Upper lobe of right lung (tissue), 1 donor: ENCODE results near the gene USP32. TPM values are rescaled to one million over a fixed set of nuclear protein-coding genes. Genes with fewer than 3 reads are reported as not detected.

Experiments
- ATAC-seq: fragments of 200-7000 bp; cut with Tn5 transposase; one replicate; pipeline ENCODE4 v1.9.1; 2020; ENCODE audit warnings: mild to moderate bottlenecking, moderate library complexity
- DNase-seq: peaks from one replicate; pipeline ENCODE4 v3.0.0-alpha.2; 2020
- H3K27ac ChIP-seq: fragments of 200-600 bp; one replicate; pipeline ENCODE4 v1.8.0; 2022
- H3K27me3 ChIP-seq: fragments of 200-600 bp; one replicate; pipeline ENCODE4 v1.8.0; 2022; ENCODE audit warnings: mild to moderate bottlenecking
- H3K36me3 ChIP-seq: fragments of 200-600 bp; one replicate; pipeline ENCODE4 v1.8.0; 2022
- H3K4me1 ChIP-seq: fragments of 200-600 bp; one replicate; pipeline ENCODE4 v1.8.0; 2022
- H3K4me3 ChIP-seq: fragments of 200-600 bp; one replicate; pipeline ENCODE4 v1.8.0; 2022; ENCODE audit warnings: mild to moderate bottlenecking
- H3K9me3 ChIP-seq: fragments of 200-600 bp; one replicate; pipeline ENCODE4 v1.8.0; 2022
- intact Hi-C: fragments of 100-400 bp; cut with DNase I; formaldehyde crosslinking; loops from one replicate; pipeline ENCODE4 v1.11.0; 2022
- total RNA-seq: library from RNA; stranded (reverse); fragmentation: NEBNext Ultra II Directional; extraction: Animal tissue kit (Norgen Biotek cat#: 25700); gene quantifications from one replicate; pipeline ENCODE4 v1.2.1, GENCODE V29; 2021
- TF ChIP-seq, protein P1 (sequence below): fragments of 200-600 bp; IDR thresholded peaks from one replicate; pipeline ENCODE4 v1.8.0; 2022; ENCODE audit warnings: antibody characterized with exemption
- donor health status: DM: no; HTN: yes; CAD: no; lungs with severe emphysema.

The USP32 gene
- total RNA-seq, 1 donor from 2014 or later, result 72.4 TPM

GRCh38 chr17:60155427-60155814 is 236.5 kb downstream of the USP32 start:
- ATAC-seq, result no peak
- Histone ChIP-seq H3K4me1 (peaks cover 15% of the 10 kb centered on the region), H3K36me3 (no peaks in the 10 kb centered on the region), H3K27ac (no peak overlapping the region), H3K27me3 (peaks cover 12% of the 10 kb centered on the region), H3K4me3 (no peak overlapping the region), H3K9me3 (no peaks in the 10 kb centered on the region)
- TF ChIP-seq, protein P1, sequence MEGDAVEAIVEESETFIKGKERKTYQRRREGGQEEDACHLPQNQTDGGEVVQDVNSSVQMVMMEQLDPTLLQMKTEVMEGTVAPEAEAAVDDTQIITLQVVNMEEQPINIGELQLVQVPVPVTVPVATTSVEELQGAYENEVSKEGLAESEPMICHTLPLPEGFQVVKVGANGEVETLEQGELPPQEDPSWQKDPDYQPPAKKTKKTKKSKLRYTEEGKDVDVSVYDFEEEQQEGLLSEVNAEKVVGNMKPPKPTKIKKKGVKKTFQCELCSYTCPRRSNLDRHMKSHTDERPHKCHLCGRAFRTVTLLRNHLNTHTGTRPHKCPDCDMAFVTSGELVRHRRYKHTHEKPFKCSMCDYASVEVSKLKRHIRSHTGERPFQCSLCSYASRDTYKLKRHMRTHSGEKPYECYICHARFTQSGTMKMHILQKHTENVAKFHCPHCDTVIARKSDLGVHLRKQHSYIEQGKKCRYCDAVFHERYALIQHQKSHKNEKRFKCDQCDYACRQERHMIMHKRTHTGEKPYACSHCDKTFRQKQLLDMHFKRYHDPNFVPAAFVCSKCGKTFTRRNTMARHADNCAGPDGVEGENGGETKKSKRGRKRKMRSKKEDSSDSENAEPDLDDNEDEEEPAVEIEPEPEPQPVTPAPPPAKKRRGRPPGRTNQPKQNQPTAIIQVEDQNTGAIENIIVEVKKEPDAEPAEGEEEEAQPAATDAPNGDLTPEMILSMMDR, result no peak
- intact Hi-C loops, result no loop called here
- no peak for DNase-seq

DNA sequence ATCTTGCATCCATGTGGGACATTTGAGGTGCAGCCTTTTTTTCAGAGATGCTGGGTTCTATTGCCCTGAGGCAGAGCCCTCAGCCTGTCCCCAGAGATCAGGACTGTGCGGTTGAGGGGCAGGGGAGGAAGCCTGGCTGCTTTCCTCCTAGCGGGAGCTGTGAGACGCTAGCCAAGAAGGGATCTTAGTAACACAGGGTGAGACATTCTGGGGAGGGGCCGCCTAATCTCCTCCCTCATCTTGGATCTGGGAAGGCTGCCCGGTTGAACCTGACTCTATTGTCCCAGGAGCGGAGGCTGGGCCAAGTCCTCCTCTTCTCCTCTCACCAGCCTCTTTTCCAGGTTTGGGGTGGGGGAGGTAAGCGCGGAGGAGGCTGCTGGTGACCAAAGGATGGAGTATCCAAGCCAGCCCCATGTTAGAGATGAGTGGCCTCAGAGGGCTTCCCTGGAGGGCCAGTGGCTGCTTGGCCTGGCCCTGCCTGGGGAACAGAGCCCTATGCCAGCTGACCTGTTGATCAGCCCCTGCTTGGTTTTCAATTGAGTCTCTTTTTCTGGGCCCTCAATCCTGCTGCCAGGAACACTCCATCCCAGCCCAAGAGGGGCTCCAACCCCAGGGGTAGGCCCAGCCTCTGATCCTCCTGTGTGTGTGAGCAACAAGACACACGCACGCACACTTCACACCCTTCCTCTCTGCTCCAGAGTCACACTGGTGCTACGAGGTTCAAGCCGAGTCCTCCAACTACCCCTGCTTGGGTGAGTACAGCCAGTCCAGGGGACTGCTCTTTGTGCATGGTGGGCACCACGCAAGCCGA is 237.1 kb downstream of the USP32 start:
- intact Hi-C loops, result no loop called here
- H3K27me3 ChIP-seq, result peaks cover 18% of the 10 kb centered on the region
- DNase-seq (peak; percentile 54), ATAC-seq (peak; percentile 2)
- H3K36me3 ChIP-seq, result no peaks in the 10 kb centered on the region
- H3K4me1 ChIP-seq, result peaks cover 15% of the 10 kb centered on the region
- H3K9me3 ChIP-seq, result no peaks in the 10 kb centered on the region
- peak overlapping the region; percentile 24 for H3K27ac ChIP-seq
- no peak overlapping the region for H3K4me3 ChIP-seq
- TF ChIP-seq, protein P1, result no peak

GRCh38 chr17:60153606-60154390 is 238.1 kb downstream of the USP32 start:
- Histone ChIP-seq H3K27ac (peak overlapping the region; percentile 24), H3K4me3 (no peak overlapping the region), H3K4me1 (peaks cover 15% of the 10 kb centered on the region), H3K27me3 (peaks cover 29% of the 10 kb centered on the region), H3K9me3 (no peaks in the 10 kb centered on the region), H3K36me3 (no peaks in the 10 kb centered on the region)
- DNase-seq, result peak; percentile 28
- intact Hi-C loops, result no loop called here
- ATAC-seq, result no peak
- TF ChIP-seq, protein P1, result no peak

DNA sequence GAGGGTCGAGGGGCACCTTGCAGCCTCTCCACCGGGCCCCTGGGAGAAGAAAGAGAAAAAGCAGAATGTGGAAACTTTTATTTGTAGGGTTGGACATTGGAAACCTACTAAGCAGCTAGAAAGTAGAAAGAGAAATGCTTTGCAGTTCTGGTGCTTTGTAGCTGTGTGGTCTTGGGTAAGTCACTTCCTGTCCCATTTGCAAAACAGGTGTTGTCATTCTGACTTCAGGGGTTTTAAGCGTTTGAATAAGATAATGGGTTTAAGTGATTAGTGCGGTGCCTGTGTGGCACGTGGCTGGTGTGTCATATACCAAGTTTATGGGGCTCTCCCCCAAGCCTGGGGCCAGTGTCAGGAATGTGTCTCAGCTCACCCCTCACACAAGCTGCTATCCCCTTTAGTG is 240.6 kb downstream of the USP32 start:
- Histone ChIP-seq H3K36me3 (no peaks in the 10 kb centered on the region), H3K27me3 (peaks cover 49% of the 10 kb centered on the region), H3K9me3 (no peaks in the 10 kb centered on the region), H3K27ac (no peak overlapping the region), H3K4me1 (peaks cover 15% of the 10 kb centered on the region), H3K4me3 (peak overlapping the region; percentile 44)
- DNase-seq (no peak), ATAC-seq (no peak)
- TF ChIP-seq, protein P1, result no peak
- intact Hi-C loops, result no loop called here

DNA sequence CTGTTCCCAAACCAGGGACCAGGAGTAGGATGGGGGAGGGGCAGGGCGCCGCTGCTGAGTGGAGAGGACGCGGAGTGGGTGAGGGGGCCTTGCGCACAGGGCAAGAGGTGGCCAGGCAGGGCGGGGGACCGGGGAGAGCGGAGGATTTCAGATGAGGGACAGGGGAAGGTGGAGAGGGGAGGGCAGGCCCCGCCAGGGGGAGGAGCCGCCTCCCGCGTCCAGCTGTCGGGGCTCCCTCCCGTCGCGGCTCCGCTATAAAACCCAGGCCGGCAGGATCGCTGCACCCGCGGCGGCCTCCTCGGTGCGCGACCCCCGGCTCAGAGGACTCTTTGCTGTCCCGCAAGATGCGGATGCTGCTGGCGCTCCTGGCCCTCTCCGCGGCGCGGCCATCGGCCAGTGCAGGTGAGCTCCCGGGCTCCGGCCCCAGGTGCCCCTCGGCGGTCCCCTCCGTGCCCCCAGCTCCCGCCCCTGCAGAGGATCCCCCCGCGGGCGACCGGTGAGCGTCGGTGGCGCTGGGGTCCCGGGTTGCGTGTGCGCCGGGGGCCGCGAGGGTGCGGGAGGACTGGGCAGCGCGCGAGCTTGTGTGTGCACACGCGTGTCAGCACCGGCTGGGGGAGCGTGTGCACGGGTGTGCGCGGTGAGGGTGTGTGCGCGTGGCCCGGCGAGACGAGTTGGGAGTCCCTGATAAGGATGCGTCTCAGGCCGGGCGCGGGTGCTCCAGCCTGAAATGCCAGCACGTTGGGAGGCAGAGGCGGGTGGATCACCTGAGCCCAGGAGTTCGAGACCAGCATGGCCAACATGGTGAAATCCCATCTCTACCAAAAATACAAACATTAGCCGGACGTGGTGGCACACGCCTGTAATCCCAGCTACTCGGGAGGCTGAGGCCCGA is 242.0 kb downstream of the USP32 start, which contains the start of gene CA4:
CA4 (plus strand) TSS at position 283 of the 892 bp plus-strand sequence; CDS start at position 345, 62 bp downstream.
- DNase-seq (no peak), ATAC-seq (peak; percentile 50)

More for the DNA sequence above, 242.0 kb downstream of the USP32 start, which contains the start of gene CA4:
- H3K9me3 ChIP-seq, result no peaks in the 10 kb centered on the region
- no peaks in the 10 kb centered on the region for H3K36me3 ChIP-seq
- peaks cover 13% of the 10 kb centered on the region for H3K4me1 ChIP-seq
- TF ChIP-seq, protein P1, result no peak
- H3K4me3 ChIP-seq, result peak within 1 kb of the TSS; percentile 44
- peaks cover 50% of the 10 kb centered on the region for H3K27me3 ChIP-seq
- H3K27ac ChIP-seq, result peak within 1 kb of the TSS; percentile 27
- intact Hi-C loops, result no loop called here
